ENCODE results near the gene SELPLG. TPM values are rescaled to one million over a fixed set of nuclear protein-coding genes. Genes with fewer than 3 reads are reported as not detected.
"Not testable (repeated sequence)": the region's sequence is repeated elsewhere in the genome, so short reads cannot be mapped to it uniquely, and the experiment has no call there.

SELPLG gene
- total RNA-seq, 6 experiments from 2014 or later, result 6.2 to 8.1 (median 7.1) TPM

GRCh38 chr12:108576660-108577234, 56.9 kb downstream of the SELPLG start:
- Mint-ChIP-seq H3K4me3 (no peak overlapping the region), H3K9me3 (no peaks in the 10 kb centered on the region), H3K27ac (no peak overlapping the region), H3K4me1 (ENCODE audit: low read depth) (peaks cover 26% of the 10 kb centered on the region), H3K36me3 (ENCODE audit: low read depth) (no peaks in the 10 kb centered on the region), H3K27me3 (ENCODE audit: insufficient read depth) (peaks cover 5% of the 10 kb centered on the region; the same call in 1 of the 2 replicates)
- TF ChIP-seq CTCF (IDR thresholded peaks at IDR 0.05), result no peak
- DNase-seq, result no peak

GRCh38 chr12:108575199-108575912, 58.3 kb downstream of the SELPLG start:
- no peak for DNase-seq
- Mint-ChIP-seq H3K27ac (no peak overlapping the region), H3K36me3 (ENCODE audit: low read depth) (no peaks in the 10 kb centered on the region), H3K9me3 (no peaks in the 10 kb centered on the region), H3K4me1 (ENCODE audit: low read depth) (peaks cover 21% of the 10 kb centered on the region), H3K4me3 (no peak overlapping the region), H3K27me3 (ENCODE audit: insufficient read depth) (peaks cover 5% of the 10 kb centered on the region; the same call in 1 of the 2 replicates)
- no peak for TF ChIP-seq CTCF (IDR thresholded peaks at IDR 0.05)

- DNase-seq; H3K36me3 Mint-ChIP-seq (ENCODE audit: low read depth); H3K27me3 Mint-ChIP-seq (ENCODE audit: insufficient read depth); H3K9me3 Mint-ChIP-seq; H3K27ac Mint-ChIP-seq; H3K4me3 Mint-ChIP-seq: not testable (repeated sequence)
- peaks cover 18% of the 10 kb centered on the region for H3K4me1 Mint-ChIP-seq (ENCODE audit: low read depth)
Observed at GRCh38 chr12:108574276-108574675, 59.4 kb downstream of the SELPLG start.

GRCh38 chr12:108573317-108573716, 60.4 kb downstream of the SELPLG start:
- Mint-ChIP-seq H3K4me1 (ENCODE audit: low read depth) (peaks cover 9% of the 10 kb centered on the region; the same call in 1 of the 2 replicates), H3K27ac (no peak overlapping the region), H3K36me3 (ENCODE audit: low read depth) (peaks cover 6% of the 10 kb centered on the region; the same call in 1 of the 2 replicates), H3K4me3 (no peak overlapping the region), H3K9me3 (no peaks in the 10 kb centered on the region), H3K27me3 (ENCODE audit: insufficient read depth) (peaks cover 5% of the 10 kb centered on the region; the same call in 1 of the 2 replicates)
- TF ChIP-seq CTCF (IDR thresholded peaks at IDR 0.05), result no peak
- DNase-seq, result no peak

GRCh38 chr12:108572166-108572790, 61.4 kb downstream of the SELPLG start:
- H3K27ac Mint-ChIP-seq, result no peak overlapping the region
- H3K27me3 Mint-ChIP-seq (ENCODE audit: insufficient read depth), result peaks cover 5% of the 10 kb centered on the region; the same call in 1 of the 2 replicates
- peaks cover 6% of the 10 kb centered on the region; the same call in 1 of the 2 replicates for H3K36me3 Mint-ChIP-seq (ENCODE audit: low read depth)
- no peak for TF ChIP-seq CTCF (IDR thresholded peaks at IDR 0.05)
- DNase-seq, result no peak
- peaks cover 15% of the 10 kb centered on the region for H3K4me1 Mint-ChIP-seq (ENCODE audit: low read depth)
- H3K4me3 Mint-ChIP-seq, result no peak overlapping the region
- no peaks in the 10 kb centered on the region for H3K9me3 Mint-ChIP-seq

Small RNA genes lying within 50 kb of the gene (microRNA-seq; reads per million reads assigned to microRNA genes)
- gene MIR4496, result not detected

Other genes starting within 250 kb of the SELPLG start
- 10 to 100 TPM in 2 of 6 experiments, 1 to 10 TPM in 4; 8.5 to 12.1 (median 9.9) TPM for gene FICD, start 118.6 kb downstream of the SELPLG start, total RNA-seq (2021; fragmentation: NEBNext Ultra II Directional; extraction: Animal tissue kit (Norgen Biotek cat#: 25700))
- 10 to 100 TPM; 33.8 to 36.3 (median 34.8) TPM for gene SART3, start 72.7 kb downstream of the SELPLG start, total RNA-seq (2021; fragmentation: NEBNext Ultra II Directional; extraction: Animal tissue kit (Norgen Biotek cat#: 25700))
- gene ISCU, start 71.3 kb downstream of the SELPLG start, total RNA-seq (2021; fragmentation: NEBNext Ultra II Directional; extraction: Animal tissue kit (Norgen Biotek cat#: 25700)), result 100 to 1,000 TPM; 100 to 128 (median 107) TPM
- gene TMEM119, start 35.8 kb downstream of the SELPLG start, total RNA-seq (2021; fragmentation: NEBNext Ultra II Directional; extraction: Animal tissue kit (Norgen Biotek cat#: 25700)), result 10 to 100 TPM; 11.9 to 22.2 (median 19.1) TPM
- 100 to 1,000 TPM; 541 to 709 (median 649) TPM for gene CORO1C, start 97.6 kb upstream of the SELPLG start, total RNA-seq (2021; fragmentation: NEBNext Ultra II Directional; extraction: Animal tissue kit (Norgen Biotek cat#: 25700))
- 10 to 100 TPM; 75.8 to 96.2 (median 79.1) TPM for gene SSH1, start 223.7 kb upstream of the SELPLG start, total RNA-seq (2021; fragmentation: NEBNext Ultra II Directional; extraction: Animal tissue kit (Norgen Biotek cat#: 25700))
- not detected for gene DAO, start 246.2 kb upstream of the SELPLG start, total RNA-seq (2021; fragmentation: NEBNext Ultra II Directional; extraction: Animal tissue kit (Norgen Biotek cat#: 25700))